Activated effector memory CD4-positive, alpha-beta T cell treated with anti-CD3 and anti-CD28 coated beads, Interleukin-2, amount 50 U/mL, for 16 hours (primary cell): Measurements from ENCODE around the gene TREM1.
"Not testable (repeated sequence)": the region's sequence is repeated elsewhere in the genome, so short reads cannot be mapped to it uniquely, and the experiment has no call there.

Experiments used
- DNase-seq: peaks from one replicate; pipeline ENCODE4 v3.0.0-alpha.2; 2020

TREM1 gene

DNA sequence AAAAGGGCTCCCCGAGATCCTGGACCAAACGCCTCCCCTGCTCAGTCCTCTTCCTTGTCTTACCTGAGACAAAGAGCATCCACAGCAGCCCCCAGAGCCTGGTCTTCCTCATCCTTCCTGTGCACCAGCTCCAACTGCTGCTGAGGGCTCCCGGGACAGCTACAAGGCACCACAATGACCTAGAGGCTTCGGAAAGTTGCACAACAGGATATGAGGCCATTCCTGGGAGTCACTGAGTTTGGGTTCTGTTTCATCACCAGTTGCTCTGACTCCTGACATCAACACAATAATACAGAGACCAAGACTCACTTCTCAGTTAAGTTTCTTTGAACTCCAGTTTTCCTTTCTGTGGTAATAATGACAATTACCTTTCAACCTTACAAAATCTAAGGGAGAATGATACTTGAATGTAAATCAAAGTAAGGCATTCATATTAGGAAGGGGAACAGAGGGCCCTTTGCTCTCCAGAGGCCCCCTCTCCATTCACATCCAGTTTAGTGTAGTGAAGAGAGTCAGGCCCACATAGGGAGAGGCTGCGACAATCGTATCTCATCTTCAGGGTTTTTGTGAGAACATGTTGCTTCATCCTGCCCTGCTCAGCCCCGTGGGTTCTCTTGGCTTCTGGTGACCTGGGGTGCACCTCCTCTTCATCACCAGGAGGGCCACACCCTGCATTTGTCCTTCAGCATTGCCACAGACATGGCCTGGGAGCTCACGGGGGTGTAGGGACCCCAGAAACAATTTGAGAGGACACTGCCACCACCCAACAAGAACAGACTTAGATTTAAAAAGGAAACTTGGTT lies at the start of gene TREM1:
TSS of gene TREM1 (minus strand) at position 139 of the 803 bp plus-strand sequence. CDS start at position 112, 27 bp downstream.
- no peak for DNase-seq

DNA sequence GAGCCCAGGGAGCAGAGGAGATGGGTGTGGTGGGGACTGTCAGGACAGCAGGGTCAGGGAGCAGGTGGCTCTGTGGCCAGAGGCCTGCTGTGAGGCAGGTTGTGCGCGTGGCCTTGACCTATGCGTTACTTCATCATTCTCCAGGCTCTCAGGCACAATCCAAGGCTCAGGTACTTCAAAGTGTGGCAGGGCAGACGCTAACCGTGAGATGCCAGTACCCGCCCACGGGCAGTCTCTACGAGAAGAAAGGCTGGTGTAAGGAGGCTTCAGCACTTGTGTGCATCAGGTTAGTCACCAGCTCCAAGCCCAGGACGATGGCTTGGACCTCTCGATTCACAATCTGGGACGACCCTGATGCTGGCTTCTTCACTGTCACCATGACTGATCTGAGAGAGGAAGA lies 49.5 kb upstream of the TREM1 start:
- DNase-seq, result no peak

DNA sequence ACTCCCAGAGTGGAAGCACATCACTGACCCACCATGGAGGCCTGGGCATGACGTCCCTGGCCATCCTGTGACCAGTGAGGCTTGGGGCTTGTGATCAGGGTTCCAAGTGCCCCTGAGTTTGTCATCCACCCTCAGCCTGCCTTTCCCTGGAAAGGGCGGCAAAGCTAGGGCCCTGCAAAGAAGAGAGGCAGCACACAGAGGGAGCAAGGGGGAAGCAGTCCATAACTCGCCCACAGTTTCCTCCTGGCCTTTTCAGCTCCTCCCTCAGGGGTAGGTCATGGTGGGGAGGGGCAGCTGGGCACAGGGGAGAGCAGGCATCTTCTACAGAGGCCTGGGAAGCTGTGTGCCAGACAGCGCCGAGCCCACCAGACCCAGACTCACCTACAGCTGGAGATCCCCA lies 48.8 kb upstream of the TREM1 start, which contains the start of gene NCR2:
TSS of gene NCR2 (plus strand) at position 313 of the 400 bp plus-strand sequence. CDS start 269 bp downstream, outside the sequence.
- no peak for DNase-seq

DNA sequence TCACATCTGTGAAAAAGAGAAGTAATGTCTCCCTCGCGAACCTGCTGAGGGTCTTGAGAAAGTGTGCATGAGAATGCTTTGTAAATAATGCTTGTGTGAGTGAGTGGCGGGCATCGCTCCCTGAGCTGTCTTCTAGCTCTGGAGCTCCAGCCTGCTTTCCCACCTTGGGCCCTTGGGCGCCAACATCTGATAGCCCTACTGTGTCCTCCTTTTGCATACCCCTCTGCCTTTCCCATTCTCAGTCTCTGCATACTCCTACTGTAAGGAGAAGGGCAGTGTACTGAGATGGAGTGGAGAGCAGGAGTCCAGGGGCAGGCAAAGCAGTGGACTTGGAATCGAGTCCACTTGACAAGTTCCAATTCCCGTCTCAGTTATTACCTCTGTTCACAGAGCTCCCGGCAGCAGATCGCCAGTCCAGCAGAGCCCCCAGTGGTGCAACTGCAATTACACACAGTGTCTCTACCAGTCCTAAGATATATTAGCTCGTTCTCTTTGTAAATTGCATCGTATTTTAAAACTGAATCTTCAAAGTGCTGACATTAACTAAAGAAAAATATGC lies 48.1 kb upstream of the TREM1 start:
- DNase-seq, result no peak

DNA sequence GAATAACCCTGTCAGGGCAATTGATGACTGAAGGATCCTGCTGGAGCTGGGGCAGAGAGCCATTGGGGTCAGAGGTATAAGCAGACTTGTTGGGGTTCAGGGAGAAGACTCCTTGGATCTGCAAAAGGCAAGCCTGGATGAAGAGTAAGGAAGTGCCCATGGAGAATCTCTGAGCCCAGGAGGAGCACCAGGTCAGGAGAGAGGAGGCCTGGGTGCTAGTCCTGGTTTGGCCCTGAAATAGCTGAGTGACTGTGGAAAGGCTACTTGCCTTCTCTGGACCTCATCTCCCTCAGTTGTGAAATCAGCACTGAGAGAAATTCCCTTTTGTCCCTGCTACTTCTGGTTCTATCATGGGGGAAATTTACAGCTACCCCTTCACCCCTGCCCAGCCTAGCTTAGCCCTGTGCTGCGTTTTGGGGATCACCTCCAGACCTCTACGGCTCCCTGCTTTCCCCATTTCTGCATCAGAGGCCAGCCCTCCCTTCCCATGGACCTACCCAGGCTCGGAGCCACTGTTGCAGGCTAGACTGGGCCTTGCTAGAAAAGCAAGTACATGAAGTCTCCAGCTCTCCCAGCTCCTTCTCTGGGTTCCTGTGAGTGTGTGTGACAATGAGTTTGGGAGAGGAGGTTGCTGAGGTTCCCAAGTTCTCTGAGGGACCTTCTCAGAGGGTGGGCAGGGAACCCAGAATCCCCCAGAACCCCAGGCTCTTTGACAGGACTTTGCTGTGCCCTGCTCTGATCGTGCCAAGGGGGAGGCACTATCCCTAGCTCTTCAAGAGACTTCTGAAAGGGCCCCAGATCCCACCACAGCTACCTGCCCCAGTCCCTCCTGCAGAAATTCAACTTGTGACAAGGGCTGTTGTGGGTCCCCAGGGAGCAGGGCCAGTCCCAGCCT lies 46.6 kb upstream of the TREM1 start:
- DNase-seq, result no peak

DNA sequence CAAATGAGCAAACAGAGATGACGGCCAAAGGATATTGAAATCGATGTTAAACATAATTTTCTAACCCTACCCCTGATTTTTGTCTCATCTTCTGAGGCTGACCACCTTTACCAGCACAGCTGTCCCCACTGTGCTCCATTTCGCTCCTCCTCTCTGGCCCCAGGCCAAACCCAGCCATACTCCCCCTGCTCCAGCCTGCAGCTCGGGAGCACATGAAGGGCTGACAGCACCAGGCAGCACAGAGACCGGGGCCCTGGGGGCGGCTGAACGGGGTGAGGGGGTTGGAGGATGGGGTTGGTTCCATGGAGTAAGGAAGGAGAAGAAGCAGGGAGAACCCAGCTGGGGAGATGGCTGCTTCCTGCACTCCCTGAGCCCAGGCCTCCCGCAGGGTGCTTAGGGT lies 45.8 kb upstream of the TREM1 start:
- no peak for DNase-seq

DNA sequence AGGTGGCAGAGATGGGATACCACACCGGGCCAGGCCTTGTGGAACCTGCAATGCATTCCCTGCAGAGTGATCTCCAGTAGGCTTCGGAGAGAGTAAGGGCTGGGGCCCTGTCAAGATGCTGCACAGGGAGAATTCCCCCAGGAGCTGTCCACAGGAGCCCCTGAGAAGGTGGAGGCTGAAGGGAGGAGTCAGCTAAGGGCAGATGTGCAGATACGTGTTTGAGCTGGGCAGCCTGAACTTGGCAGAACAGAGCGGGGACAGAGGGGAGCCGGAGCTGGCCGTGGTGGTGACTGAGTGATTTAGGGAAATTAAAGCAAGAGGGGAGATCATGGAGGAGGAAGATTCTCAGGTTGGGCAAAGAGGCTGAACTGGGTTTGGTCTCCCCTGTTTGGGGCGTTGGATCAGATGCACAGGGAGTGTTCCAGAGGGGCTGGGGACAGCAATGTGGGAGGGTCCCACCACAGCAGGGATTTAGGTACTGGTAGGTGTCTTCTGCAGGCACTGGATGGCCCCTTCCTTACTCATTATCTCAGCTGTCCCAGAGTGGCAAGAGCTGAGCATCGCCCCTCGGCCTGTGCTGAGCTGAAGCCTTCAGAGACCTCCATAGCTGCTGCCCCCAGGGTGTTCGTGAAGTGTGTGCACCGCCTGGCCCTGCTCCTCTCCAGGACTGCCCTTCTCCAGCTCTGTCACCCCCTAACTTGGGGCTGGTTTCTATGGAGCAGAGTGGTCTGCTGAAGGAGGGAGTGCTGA lies 45.1 kb upstream of the TREM1 start:
- no peak for DNase-seq

DNA sequence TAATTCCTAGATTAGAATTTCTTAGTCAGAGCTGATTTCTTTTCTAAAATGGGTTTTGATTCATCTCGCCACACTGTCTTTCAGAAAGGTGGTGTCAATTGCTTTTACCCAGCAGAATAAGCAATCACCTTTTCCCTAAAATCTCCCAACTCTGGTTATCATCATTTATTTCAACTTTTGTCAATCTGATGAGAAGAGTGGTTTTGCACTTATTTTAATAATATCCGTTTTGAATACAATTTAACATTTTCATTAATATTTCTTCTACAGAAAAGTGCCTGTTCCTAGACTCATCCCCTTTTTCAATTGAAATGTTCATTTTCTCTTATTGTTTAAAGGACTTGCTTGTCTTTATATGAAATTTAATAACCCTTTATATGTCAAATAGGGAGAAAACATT lies 40.7 kb upstream of the TREM1 start:
- no peak for DNase-seq

DNA sequence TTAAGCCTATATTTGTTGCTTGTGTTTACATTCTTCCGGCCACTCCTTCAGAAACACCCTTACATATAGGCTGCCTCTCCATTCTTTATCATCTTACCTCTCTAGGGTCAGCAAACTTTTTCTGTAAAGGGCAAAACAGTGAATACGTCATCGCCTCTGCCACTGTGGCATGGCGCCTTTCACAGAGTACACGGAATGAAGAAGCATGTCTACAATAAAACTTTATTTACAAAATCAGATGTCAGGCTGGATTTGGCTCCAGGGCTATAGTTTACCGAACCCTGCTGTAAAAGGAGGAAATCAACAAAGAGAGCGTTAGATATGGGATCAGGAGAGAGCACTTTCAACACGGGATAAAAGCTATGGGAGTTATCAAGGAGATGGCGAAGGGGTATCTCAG lies 39.6 kb upstream of the TREM1 start:
- no peak for DNase-seq

DNA sequence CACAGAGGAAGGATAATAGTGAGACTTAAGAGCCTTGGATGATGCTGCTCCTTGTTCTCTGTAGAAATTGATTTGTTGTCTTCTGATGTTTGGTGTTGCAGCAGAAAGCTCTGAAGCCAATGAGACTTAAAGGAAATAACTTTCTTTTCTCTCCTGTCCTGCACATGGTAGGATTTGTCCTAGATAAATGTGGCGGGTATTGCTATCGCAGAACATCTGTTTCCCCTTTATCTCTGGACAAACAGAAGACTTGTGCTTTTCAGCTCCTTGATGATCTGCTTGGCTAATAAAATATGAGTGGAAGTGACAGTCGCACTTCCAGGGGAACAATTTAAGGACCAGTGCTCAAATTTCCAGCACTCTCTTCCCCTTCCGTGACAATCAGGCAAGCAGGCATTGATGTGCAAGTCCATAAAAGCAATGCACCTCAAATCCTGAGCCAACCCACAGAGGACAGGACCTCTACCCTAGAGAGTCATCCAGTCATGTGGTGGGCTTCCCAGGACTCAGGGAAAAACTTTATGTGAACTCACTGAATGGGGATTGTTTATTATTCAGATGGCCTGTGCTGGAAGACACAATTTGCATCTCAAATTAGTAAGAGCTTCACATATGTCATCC lies 39.1 kb upstream of the TREM1 start:
- DNase-seq, result no peak

DNA sequence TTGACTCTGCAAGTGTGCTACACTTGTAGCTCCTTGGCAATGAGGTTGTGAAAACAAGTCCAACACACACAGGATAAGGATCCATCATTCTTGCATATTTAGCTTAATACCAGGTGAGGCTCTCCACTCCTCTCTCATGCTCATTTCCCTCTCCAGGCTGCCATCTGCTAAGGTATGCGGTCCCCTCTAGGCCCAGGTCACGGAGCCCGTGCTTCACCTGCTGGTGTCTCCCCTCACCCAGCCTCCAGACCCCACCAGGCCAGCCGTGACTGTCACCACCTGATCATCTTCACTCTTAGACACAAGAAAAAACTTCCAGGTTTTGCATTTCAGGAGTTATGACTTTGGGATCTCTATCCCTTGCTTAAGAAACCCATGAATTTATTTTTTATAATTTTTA lies 34.7 kb upstream of the TREM1 start:
- no peak for DNase-seq

DNA sequence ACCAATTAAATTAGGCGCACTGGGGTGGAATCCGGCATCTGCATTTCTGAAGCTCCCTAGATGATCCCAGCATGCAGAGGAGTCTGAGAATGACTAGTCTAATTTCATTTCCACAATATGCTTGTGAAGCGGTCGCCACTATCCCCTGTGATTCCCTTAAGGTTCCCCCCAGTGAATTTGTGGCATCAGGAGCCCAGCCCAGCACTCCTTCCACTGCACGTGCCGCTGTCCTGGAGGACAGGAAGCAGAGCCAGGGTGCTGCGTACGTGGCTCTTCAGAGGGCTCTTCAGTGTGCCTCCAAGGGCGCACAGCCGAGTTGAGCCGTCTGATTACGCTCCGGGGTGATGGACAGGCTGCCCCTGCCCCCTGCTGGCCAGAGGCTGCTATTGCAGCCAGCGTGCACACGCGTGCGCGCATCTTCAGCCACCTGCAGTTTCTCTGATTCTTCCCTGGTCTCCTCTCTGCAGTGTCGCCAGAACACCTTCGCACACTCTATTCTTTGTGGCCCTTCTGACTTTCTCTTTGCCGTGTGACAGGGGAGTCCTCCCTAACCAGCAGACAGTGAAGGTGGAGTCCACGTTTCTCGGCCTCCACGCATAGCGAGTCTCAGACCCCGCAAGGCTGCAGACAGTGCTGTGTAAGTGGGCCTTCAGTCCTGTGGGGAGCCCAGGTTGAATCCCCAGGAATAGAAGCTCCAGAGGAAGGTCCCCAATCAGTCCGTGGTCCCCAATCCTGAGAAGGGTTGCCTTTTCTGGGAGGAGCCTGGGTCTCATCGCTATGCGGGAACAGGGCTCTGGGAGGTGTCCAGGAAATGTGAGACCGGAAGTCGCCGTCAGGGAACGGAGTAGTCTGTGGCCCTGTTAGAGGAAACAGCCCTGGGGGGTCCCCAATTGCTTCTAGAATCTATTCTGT lies 32.4 kb upstream of the TREM1 start:
- DNase-seq, result peak; percentile 91

DNA sequence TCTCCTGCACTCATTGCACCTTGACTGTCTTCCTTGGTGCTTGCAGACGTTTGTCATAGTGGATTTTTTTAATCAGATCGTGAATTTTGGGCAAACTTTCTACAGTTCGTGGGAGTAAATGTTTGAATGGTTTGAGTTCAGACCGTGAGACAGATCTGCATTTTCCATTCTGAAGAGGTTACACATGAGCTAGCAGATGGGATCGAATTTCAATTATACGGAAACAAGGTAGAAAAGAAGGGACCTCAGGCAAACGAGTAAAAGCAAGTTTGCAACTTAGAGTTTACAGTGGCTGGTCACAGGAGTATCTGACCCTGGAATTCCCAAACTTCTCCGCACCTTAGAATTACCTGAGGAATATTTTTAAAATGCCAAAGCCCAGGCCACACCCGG lies 31.8 kb upstream of the TREM1 start:
- DNase-seq, result no peak

DNA sequence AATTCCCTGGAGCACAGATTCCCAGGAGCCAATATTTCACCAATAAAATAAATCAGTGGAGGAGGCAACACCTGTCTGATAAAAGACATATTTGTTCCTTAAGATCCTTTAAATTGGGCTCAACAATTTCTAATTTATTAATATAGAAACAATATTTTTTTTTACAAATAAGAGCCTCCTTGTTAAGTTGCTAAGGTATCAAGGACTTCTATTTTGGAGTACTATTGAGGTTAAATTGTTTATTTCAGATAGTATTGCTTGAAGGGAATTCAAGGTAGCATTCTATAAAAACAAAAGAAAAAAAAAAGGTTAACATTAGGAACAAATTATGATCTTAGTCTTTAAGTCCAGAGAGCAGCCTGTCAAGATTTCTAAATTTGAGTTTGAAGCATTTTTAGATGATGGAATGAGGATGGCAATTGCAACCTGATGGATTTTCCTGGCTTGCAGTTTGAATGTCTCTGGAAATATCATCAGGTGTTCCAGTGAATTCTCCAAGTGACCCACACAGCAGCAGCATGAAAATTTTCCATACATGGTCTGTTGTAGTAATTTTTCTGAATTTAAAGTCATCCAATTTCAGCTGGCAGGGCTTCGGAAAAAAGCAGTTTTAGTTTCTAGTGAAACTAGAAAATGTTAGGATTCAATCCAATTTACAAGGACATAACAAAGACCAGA lies 29.6 kb upstream of the TREM1 start:
- no peak for DNase-seq

DNA sequence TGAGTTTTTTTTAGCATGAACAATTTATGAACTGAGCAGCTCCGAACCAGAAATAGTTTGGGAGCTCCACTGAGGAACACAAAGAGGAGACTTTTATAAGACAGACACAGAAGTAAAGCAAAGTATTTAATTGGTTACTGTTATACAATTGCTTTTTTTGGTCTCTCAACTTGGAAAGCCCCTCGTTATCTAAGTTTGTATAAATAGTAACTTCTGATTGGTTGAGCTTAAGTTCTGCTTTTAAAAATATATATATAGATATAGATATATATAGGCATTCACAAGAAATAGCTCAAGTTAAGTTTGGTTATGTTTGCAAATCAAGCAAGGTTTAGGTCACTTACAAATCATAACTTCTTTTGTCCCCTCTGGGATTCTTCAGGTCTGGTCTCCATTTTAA lies 28.7 kb upstream of the TREM1 start:
- DNase-seq, result no peak

DNA sequence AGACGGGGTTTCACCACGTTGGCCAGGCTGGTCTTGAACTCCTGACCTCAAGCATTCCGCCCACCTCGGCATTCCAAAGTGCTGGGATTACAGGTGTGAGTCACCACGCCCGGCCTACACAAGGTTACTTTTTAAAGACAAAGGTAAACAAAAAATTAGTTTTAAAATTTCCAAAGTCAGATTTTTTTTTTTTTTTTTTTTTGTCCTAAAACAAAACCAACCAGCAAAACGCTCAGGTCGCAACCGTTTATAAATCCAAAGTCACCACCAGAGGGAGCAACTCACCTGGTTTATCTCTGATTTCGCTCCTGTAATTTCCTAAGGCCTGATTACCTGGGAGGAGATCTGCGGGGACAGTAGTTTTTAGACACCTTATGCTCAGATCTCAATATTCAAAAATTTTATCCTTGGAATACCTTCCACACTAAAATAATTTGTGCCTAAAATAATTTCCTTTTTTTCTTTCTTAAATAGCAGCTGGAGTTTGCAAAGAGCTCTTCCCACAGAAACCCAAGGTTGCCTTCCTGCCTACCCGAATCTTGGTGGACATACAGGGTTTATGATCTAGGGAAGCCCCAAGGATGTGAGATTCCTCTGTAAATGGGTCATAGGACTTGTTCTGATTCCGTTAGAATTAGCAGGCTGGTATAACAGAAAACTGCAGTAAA lies 19.8 kb upstream of the TREM1 start:
- DNase-seq, result peak; percentile 66

DNA sequence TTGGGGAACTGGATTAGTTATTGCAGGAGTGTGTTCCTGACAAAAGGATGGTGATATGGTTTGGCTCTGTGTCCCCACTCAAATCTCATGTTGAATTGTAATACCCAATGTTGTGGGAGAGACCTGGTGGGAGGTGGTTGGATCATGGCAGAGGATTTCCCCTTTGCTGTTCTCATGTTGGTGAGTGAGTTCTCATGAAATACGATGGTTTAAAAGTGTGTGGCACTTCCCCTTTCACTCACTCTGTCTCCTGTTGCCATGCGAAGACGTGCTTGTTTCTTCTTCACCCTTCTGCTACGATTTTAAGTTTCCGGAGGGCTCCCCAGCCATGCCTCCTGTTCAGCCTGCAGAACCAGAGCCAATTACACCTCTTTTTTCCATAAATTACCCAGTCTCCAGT lies 16.2 kb upstream of the TREM1 start:
- no peak for DNase-seq

DNA sequence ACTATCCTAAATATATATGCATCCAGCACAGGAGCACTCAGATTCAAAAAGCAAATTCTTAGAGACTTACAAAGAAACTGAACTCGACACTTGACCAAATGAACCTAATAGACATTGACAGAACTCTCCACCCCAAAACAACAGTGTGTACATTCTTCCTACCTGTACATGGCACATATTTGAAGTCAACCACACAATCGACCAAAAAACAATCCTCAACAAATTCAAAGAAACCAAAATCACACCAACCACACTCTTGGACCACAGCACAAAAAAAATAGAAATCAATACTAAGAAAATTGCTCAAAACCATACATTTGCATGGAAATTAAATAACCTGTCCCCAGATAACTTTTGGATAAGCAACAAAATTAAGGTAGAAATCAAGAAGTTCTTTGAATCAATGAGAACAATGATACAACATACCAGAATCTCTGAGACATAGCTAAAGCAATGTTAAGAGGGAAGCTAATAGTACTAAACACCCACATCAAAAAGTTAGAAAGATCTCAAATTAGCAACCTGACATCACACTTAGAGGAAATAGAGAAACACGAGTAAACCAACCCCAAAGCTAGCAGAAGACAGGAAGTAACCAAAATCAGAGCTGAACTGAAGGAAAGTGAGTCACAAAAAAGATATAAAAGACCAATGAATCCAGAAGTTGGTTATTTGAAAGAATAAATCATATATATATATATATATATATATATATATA lies 12.5 kb upstream of the TREM1 start:
- no peak for DNase-seq

DNA sequence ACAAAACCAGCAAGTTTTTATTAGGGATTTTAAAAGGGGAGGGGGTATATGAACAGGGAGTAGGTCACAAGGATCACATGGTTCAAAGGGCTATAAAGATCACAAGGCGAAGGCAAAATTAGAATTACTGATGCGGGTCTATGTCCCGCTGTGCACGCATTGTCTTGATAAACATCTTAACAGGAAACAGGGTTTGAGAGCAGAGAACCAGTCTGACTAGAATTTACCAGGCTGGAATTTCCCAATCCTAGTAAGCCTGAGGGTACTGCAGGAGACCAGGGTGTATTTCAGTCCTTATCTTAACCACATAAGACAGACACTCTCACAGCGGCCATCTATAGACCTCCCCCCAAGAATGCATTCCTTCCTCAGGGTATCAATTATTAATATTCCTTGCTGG lies 10.8 kb upstream of the TREM1 start:
- DNase-seq, result not testable (repeated sequence)
